ENCODE data around the gene PPM1L.

The PPM1L gene

GRCh38 chr3:160904691-160905090, 148.7 kb downstream of the PPM1L start:
- no peak for TF ChIP-seq CSDC2 (CRISPR knock-in tag; IDR thresholded peaks at IDR 0.05)
- no peak for TF ChIP-seq CSRNP3 (CRISPR knock-in tag; IDR thresholded peaks at IDR 0.05)
- no peak for TF ChIP-seq BACH2 (CRISPR knock-in tag; IDR thresholded peaks at IDR 0.05; ENCODE audit: borderline replicate concordance)
- no peak for TF ChIP-seq PPARA (CRISPR knock-in tag; IDR thresholded peaks at IDR 0.05; ENCODE audit: borderline replicate concordance)
- no peak for TF ChIP-seq ZFP30 (CRISPR knock-in tag; IDR thresholded peaks at IDR 0.05)
- no peak for TF ChIP-seq ZC3H10 (CRISPR knock-in tag; IDR thresholded peaks at IDR 0.05)
- TF ChIP-seq OSR1 (CRISPR knock-in tag; IDR thresholded peaks at IDR 0.05): no peak
- TF ChIP-seq, protein P1, sequence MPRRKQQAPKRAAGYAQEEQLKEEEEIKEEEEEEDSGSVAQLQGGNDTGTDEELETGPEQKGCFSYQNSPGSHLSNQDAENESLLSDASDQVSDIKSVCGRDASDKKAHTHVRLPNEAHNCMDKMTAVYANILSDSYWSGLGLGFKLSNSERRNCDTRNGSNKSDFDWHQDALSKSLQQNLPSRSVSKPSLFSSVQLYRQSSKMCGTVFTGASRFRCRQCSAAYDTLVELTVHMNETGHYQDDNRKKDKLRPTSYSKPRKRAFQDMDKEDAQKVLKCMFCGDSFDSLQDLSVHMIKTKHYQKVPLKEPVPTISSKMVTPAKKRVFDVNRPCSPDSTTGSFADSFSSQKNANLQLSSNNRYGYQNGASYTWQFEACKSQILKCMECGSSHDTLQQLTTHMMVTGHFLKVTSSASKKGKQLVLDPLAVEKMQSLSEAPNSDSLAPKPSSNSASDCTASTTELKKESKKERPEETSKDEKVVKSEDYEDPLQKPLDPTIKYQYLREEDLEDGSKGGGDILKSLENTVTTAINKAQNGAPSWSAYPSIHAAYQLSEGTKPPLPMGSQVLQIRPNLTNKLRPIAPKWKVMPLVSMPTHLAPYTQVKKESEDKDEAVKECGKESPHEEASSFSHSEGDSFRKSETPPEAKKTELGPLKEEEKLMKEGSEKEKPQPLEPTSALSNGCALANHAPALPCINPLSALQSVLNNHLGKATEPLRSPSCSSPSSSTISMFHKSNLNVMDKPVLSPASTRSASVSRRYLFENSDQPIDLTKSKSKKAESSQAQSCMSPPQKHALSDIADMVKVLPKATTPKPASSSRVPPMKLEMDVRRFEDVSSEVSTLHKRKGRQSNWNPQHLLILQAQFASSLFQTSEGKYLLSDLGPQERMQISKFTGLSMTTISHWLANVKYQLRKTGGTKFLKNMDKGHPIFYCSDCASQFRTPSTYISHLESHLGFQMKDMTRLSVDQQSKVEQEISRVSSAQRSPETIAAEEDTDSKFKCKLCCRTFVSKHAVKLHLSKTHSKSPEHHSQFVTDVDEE (CRISPR knock-in tag; IDR thresholded peaks at IDR 0.05): no peak
- no peak for TF ChIP-seq ZNF70 (CRISPR knock-in tag; IDR thresholded peaks at IDR 0.05)
- no peak for TF ChIP-seq POU6F1 (CRISPR knock-in tag; IDR thresholded peaks at IDR 0.05; ENCODE audit: borderline replicate concordance, low read depth)
- no peak for TF ChIP-seq TCF4 (CRISPR knock-in tag; IDR thresholded peaks at IDR 0.05; ENCODE audit: borderline replicate concordance)
- TF ChIP-seq SNAI2 (CRISPR knock-in tag; IDR thresholded peaks at IDR 0.05): no peak
- no peak for ATAC-seq

DNA sequence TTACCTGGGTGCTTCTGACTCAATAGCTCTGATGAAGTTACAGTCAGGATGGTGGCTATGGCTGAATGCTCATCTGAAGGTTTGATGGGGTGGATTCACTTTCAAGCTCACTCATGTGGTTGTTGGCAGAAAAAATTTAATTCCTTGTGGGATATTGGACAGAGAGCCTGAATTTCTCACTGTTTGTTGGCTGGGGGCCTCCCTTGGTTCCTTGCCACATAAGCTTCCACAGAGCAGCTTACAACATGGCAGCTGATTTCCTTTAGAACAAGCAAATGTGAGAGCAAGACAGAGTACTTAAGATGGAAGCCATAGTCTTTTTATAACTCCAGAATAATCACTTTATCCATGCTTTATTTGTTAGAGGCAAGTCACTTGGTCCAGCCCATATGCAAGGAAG, 150.6 kb downstream of the PPM1L start:
- no peak for ATAC-seq
- TF ChIP-seq ISL1 (CRISPR knock-in tag; IDR thresholded peaks at IDR 0.05) (no peak), CSDC2 (CRISPR knock-in tag; IDR thresholded peaks at IDR 0.05) (no peak), ZNF8 (CRISPR knock-in tag; IDR thresholded peaks at IDR 0.05) (no peak), ZNF70 (CRISPR knock-in tag; IDR thresholded peaks at IDR 0.05) (no peak), TCF4 (CRISPR knock-in tag; IDR thresholded peaks at IDR 0.05; ENCODE audit: borderline replicate concordance) (no peak), TOX (CRISPR knock-in tag; IDR thresholded peaks at IDR 0.05; ENCODE audit: borderline replicate concordance) (no peak), ZNF565 (CRISPR knock-in tag; conservative IDR thresholded peaks at IDR 0.05; ENCODE audit: low read depth) (no peak), BACH2 (CRISPR knock-in tag; IDR thresholded peaks at IDR 0.05; ENCODE audit: borderline replicate concordance) (no peak), PATZ1 (CRISPR knock-in tag; IDR thresholded peaks at IDR 0.05; ENCODE audit: borderline replicate concordance) (no peak)

DNA sequence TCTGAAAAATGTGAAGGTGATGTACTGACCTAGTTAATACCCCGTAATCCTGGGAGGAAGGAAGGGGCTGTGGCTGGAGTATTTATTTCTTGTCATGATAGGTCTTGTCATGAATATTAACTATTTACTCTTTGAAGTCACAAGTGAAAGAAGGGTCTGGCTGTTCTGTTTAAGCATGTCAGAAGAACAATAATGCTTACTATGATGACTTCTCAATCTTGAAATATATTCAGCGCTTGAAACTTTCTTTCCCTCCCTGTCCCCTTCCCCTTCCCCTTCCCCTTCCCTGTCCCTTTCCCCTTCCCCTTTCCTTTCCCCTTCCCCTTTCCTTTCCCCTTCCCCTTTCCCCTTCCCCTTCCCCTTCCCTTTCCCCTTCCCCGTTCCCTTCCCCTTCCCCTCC, 153.9 kb downstream of the PPM1L start:
- TF ChIP-seq RARB (CRISPR knock-in tag; IDR thresholded peaks at IDR 0.05) (no peak), POU6F1 (CRISPR knock-in tag; IDR thresholded peaks at IDR 0.05; ENCODE audit: borderline replicate concordance, low read depth) (no peak), BACH2 (CRISPR knock-in tag; IDR thresholded peaks at IDR 0.05; ENCODE audit: borderline replicate concordance) (no peak), OSR1 (CRISPR knock-in tag; IDR thresholded peaks at IDR 0.05) (no peak), ZNF565 (CRISPR knock-in tag; conservative IDR thresholded peaks at IDR 0.05; ENCODE audit: low read depth) (no peak), PPARA (CRISPR knock-in tag; IDR thresholded peaks at IDR 0.05; ENCODE audit: borderline replicate concordance) (no peak), ZNF70 (CRISPR knock-in tag; IDR thresholded peaks at IDR 0.05) (no peak), SNAI2 (CRISPR knock-in tag; IDR thresholded peaks at IDR 0.05) (no peak), TCF4 (CRISPR knock-in tag; IDR thresholded peaks at IDR 0.05; ENCODE audit: borderline replicate concordance) (no peak), ZNF8 (CRISPR knock-in tag; IDR thresholded peaks at IDR 0.05) (no peak)
- TF ChIP-seq, protein P1 (CRISPR knock-in tag; IDR thresholded peaks at IDR 0.05): no peak
- no peak for ATAC-seq

Measured in SK-N-SH treated with all-trans-retinoic acid at 6 μM for 48 hours (cell line).